Spleen (tissue), 11 donors: ENCODE results near the gene MEIS2. TPM values are rescaled to one million over a fixed set of nuclear protein-coding genes. Genes with fewer than 3 reads are reported as not detected.

Source experiments
- DNase-seq: peaks from one replicate; pipeline ENCODE4 v3.0.0-alpha.2; 2020
- H3K27ac ChIP-seq, 8 donors: fragments of 200-600 bp; sonication (generic) in 7 of 8; 1 replicate in 4 of 8; 2 replicates in 4 of 8; pipeline versions ENCODE4 v1.5.0 to v1.8.0; 2016 to 2021; ENCODE audit warnings: inconsistent platforms in 4 of 8, mild to moderate bottlenecking in 4 of 8, moderate library complexity in 1 of 8
- H3K27me3 ChIP-seq, 7 donors: fragments of 200-600 bp; sonication (generic) in 6 of 7; replicated peaks in 1 of 7; 1 replicate in 4 of 7; 2 replicates in 3 of 7; pipeline versions ENCODE4 v1.5.0 to v1.8.0; 2016 to 2021; ENCODE audit warnings: inconsistent platforms in 3 of 7, mild to moderate bottlenecking in 1 of 7
- H3K36me3 ChIP-seq, 6 donors: fragments of 200-600 bp; sonication (generic) in 5 of 6; 1 replicate in 4 of 6; 2 replicates in 2 of 6; pipeline versions ENCODE4 v1.5.0 to v1.8.0; 2016 to 2021; ENCODE audit warnings: inconsistent platforms in 2 of 6
- H3K4me1 ChIP-seq, 6 donors: fragments of 200-600 bp; sonication (generic) in 5 of 6; 1 replicate in 3 of 6; 2 replicates in 3 of 6; pipeline versions ENCODE4 v1.5.0 to v1.8.0; 2016 to 2021; ENCODE audit warnings: inconsistent platforms in 3 of 6
- H3K4me3 ChIP-seq, 8 donors: fragments of 200-600 bp; sonication (generic) in 7 of 8; 1 replicate in 4 of 8; 2 replicates in 4 of 8; pipeline versions ENCODE4 v1.5.0 to v1.8.0; 2016 to 2021; ENCODE audit warnings: inconsistent platforms in 4 of 8, mild to moderate bottlenecking in 4 of 8, moderate library complexity in 2 of 8
- H3K9me3 ChIP-seq, 8 donors: fragments of 200-600 bp; sonication (generic) in 7 of 8; 1 replicate in 4 of 8; 2 replicates in 4 of 8; pipeline versions ENCODE4 v1.5.0 to v1.8.0; 2016 to 2021; ENCODE audit warnings: inconsistent platforms in 4 of 8
- POLR2A ChIP-seq, 3 donors: fragments of 450-650 bp; IDR thresholded peaks; one replicate each; pipeline ENCODE4 v1.5.1; 2017; ENCODE audit warnings: antibody characterized with exemption in 3 of 3, mild to moderate bottlenecking in 1 of 3
- POLR2AphosphoS5 ChIP-seq, 3 donors: sonication (generic); formaldehyde crosslinking; IDR thresholded peaks; one replicate each; pipeline ENCODE4 v1.5.1; 2017; ENCODE audit warnings: antibody characterized with exemption in 3 of 3
- WGBS, 5 donors: extraction: QIAGEN DNeasy Blood & Tissue Kit in 3 of 5; methylation state at CpG; one replicate each; pipeline versions ENCODE4 v1.1.5 to v1.1.7; 2013 to 2018; 5-methylcytosine and 5-hydroxymethylcytosine counted together
- intact Hi-C: fragments of 100-400 bp; cut with DNase I; formaldehyde crosslinking; loops from one replicate; pipeline ENCODE4 v1.15.0; 2023; ENCODE audit warnings: low total_unique reads
- polyA plus RNA-seq, 3 donors: library from polyadenylated mRNA; stranded (reverse); fragments of 200-250 nt; gene quantifications; one replicate each; pipeline ENCODE4 v1.2.1, GENCODE V29; 2013
- total RNA-seq, 7 donors: library from RNA; depleted of rRNA in 3 of 7; stranded (reverse); fragments of >200 nt in 3 of 7; fragmentation: NEBNext Ultra II Directional in 4 of 7; extraction: Animal tissue kit (Norgen Biotek cat#: 25700) in 4 of 7; gene quantifications; one replicate each; pipeline versions ENCODE4 v1.1.0 to v1.2.1, GENCODE V29; 2016 to 2021
- TF ChIP-seq, protein P1 (sequence below), 11 experiments: fragments of 200-600 bp in 7 of 11; fragments of 450-650 bp in 4 of 11; sonication (generic) in 4 of 11; IDR thresholded peaks in 8 of 11; conservative IDR thresholded peaks in 3 of 11; 1 replicate in 7 of 11; 2 replicates in 4 of 11; pipeline versions ENCODE4 v1.4.0 to v1.8.0; 2016 to 2021; ENCODE audit warnings: antibody characterized with exemption in 11 of 11, inconsistent platforms in 4 of 11, mild to moderate bottlenecking in 1 of 11
- donor health status: healthy with polysubstance abuse.
- donor health status: DM: no; HTN: no; CAD: no; lungs with moderate emphysema.
- donor health status: DM: no; HTN: no; CAD: no.
- donor health status: Bipolar disorder and iron deficiency.
- donor health status: healthy.
- donor health status: DM: no; HTN: no; CAD: no.
- donor health status: DM: yes; HTN: yes; CAD: no.

The MEIS2 gene
- total and polyA plus RNA-seq, 10 donors: 2.6 to 57.2 (median 23.5) TPM

- Histone ChIP-seq H3K4me1 (peaks cover 0 to 11% (median 0%) of the 10 kb centered on the region in 6 donors), H3K27me3 (no peaks in the 10 kb centered on the region), H3K9me3 (no peaks in the 10 kb centered on the region), H3K4me3 (no peak overlapping the region), H3K36me3 (peaks cover 0 to 12% (median 0%) of the 10 kb centered on the region in 6 donors), H3K27ac (no peak overlapping the region)
- DNase-seq: no peak
- TF ChIP-seq, protein P1, sequence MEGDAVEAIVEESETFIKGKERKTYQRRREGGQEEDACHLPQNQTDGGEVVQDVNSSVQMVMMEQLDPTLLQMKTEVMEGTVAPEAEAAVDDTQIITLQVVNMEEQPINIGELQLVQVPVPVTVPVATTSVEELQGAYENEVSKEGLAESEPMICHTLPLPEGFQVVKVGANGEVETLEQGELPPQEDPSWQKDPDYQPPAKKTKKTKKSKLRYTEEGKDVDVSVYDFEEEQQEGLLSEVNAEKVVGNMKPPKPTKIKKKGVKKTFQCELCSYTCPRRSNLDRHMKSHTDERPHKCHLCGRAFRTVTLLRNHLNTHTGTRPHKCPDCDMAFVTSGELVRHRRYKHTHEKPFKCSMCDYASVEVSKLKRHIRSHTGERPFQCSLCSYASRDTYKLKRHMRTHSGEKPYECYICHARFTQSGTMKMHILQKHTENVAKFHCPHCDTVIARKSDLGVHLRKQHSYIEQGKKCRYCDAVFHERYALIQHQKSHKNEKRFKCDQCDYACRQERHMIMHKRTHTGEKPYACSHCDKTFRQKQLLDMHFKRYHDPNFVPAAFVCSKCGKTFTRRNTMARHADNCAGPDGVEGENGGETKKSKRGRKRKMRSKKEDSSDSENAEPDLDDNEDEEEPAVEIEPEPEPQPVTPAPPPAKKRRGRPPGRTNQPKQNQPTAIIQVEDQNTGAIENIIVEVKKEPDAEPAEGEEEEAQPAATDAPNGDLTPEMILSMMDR (IDR thresholded peaks at IDR 0.05 in 8 of 11, conservative IDR thresholded peaks at IDR 0.05 in 3 of 11): no peak
- TF ChIP-seq POLR2AphosphoS5 (IDR thresholded peaks at IDR 0.05) (no peak), POLR2A (IDR thresholded peaks at IDR 0.05) (no peak)
- 57 to 83% (median 79%) methylated on average over 6 of the region's 6 CpGs for WGBS, 5 donors
- intact Hi-C loops: no loop called here
These were observed 20.6 kb downstream of the MEIS2 start for GRCh38 chr15:37079726-37080125.

GRCh38 chr15:37078566-37078965, 21.8 kb downstream of the MEIS2 start:
- TF ChIP-seq, protein P1 (IDR thresholded peaks at IDR 0.05 in 8 of 11, conservative IDR thresholded peaks at IDR 0.05 in 3 of 11): no peak
- TF ChIP-seq POLR2A (IDR thresholded peaks at IDR 0.05): no peak
- no peak for TF ChIP-seq POLR2AphosphoS5 (IDR thresholded peaks at IDR 0.05)
- Histone ChIP-seq H3K4me1 (peaks cover 0 to 11% (median 0%) of the 10 kb centered on the region in 6 donors), H3K9me3 (no peaks in the 10 kb centered on the region), H3K27me3 (no peaks in the 10 kb centered on the region), H3K36me3 (peaks cover 0 to 12% (median 0%) of the 10 kb centered on the region in 6 donors), H3K27ac (no peak overlapping the region), H3K4me3 (no peak overlapping the region)
- WGBS, 5 donors: 54 to 77% (median 63%) methylated on average over 1 of the region's 1 CpG
- no peak for DNase-seq
- intact Hi-C loops: no loop called here

- TF ChIP-seq POLR2A (IDR thresholded peaks at IDR 0.05) (no peak), POLR2AphosphoS5 (IDR thresholded peaks at IDR 0.05) (no peak)
- TF ChIP-seq, protein P1 (IDR thresholded peaks at IDR 0.05 in 8 of 11, conservative IDR thresholded peaks at IDR 0.05 in 3 of 11): no peak
- peaks cover 0 to 9% (median 0%) of the 10 kb centered on the region in 6 donors for H3K36me3 ChIP-seq
- H3K27me3 ChIP-seq: no peaks in the 10 kb centered on the region
- no peak for DNase-seq
- no peak overlapping the region for H3K4me3 ChIP-seq
- H3K9me3 ChIP-seq: no peaks in the 10 kb centered on the region
- 83 to 86% (median 85%) methylated on average over 11 of the region's 11 CpGs for WGBS, 5 donors
- H3K27ac ChIP-seq: no peak overlapping the region
- intact Hi-C loops: no loop called here
- H3K4me1 ChIP-seq: peaks cover 0 to 11% (median 0%) of the 10 kb centered on the region in 6 donors
These were observed 22.6 kb downstream of the MEIS2 start for GRCh38 chr15:37077623-37078351.

DNA sequence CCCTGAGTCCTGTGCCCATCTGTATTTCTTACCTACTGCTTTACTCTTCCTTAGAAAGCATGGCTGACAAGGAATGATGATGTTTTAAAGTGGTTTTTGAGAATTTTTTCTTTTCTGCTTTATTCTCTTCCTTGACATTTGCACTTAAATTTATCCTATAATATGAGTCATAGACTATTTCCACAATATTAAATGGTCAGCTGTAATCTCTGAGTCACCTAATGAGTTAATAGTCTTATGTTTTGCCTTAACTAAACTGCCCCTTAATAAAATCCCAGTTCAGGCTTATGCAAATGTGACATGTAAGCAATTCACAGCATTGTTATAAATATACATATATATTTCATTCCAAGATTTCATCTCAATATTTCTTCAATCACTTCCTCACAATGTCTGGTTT, 23.8 kb downstream of the MEIS2 start:
- Histone ChIP-seq H3K36me3 (no peaks in the 10 kb centered on the region), H3K4me3 (no peak overlapping the region), H3K27me3 (no peaks in the 10 kb centered on the region), H3K4me1 (peaks cover 0 to 11% (median 0%) of the 10 kb centered on the region in 6 donors), H3K27ac (no peak overlapping the region), H3K9me3 (no peaks in the 10 kb centered on the region)
- intact Hi-C loops: no loop called here
- TF ChIP-seq POLR2A (IDR thresholded peaks at IDR 0.05): no peak
- TF ChIP-seq POLR2AphosphoS5 (IDR thresholded peaks at IDR 0.05): no peak
- TF ChIP-seq, protein P1 (IDR thresholded peaks at IDR 0.05 in 8 of 11, conservative IDR thresholded peaks at IDR 0.05 in 3 of 11): no peak
- no peak for DNase-seq
